ENCODE data around the gene PRPF40A. TPM values are rescaled to one million over a fixed set of nuclear protein-coding genes. Genes with fewer than 3 reads are reported as not detected.

The PRPF40A gene
- polyA plus RNA-seq, 3 donors = 56.0 to 95.4 (median 66.6) TPM

DNA sequence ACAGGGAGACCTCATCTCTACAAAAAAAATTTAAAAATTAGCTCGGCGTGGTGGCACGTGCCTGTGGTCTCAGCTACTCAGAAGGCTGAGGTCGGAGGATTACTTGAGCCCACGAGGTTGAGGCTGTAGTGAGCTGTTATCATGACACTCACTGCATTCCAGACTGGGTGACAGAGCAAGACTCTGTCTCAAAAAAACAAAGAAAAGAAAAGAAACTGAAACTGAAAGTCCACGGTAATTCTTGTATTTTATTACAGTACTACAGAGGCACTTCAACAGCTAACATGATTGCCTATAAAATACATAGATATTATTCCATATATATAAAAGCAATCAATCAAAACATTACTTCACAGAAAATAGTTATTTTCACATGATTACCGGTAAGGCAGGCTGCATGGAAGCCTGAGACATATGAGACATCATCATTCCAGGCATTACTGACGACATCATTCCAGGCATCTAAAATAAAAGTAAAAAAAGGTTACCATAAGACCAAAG is 23.1 kb downstream of the PRPF40A start:
- H3K36me3 Mint-ChIP-seq = peaks cover 26 to 39% of the 10 kb centered on the region in 2 donors
- Histone ChIP-seq H3K4me1 (ENCODE audit: control insufficient read depth in 1 of 2, insufficient read depth in 2 of 2, low read length in 2 of 2) (peaks cover 0 to 8% of the 10 kb centered on the region in 2 donors), H3K4me3 (replicated peaks in 1 of 3; ENCODE audit: low read depth in 2 of 3, low read length in 3 of 3) (peak overlapping the region in 2 of 3 experiments; percentile 21 to 53), H4K20me1 (ENCODE audit: insufficient read depth, low read length) (peaks cover 65% of the 10 kb centered on the region), H3K79me2 (ENCODE audit: insufficient read depth, low read length) (peaks cover 71% of the 10 kb centered on the region), H3K4me2 (replicated peaks; ENCODE audit: extremely low read depth, low read length, poor library complexity, severe bottlenecking) (peak overlapping the region; percentile 43), H2AFZ (ENCODE audit: insufficient read depth, low read depth, low read length, poor library complexity, severe bottlenecking) (no peak overlapping the region), H3K36me3 (replicated peaks in 1 of 2; ENCODE audit: control insufficient read depth in 1 of 2, insufficient read depth in 2 of 2, low read length in 2 of 2) (peaks cover 28 to 48% of the 10 kb centered on the region in 2 donors), H3K9me3 (replicated peaks in 1 of 2; ENCODE audit: control insufficient read depth in 1 of 2, insufficient read depth in 1 of 2, low read length in 2 of 2) (no peaks in the 10 kb centered on the region), H3K27me3 (ENCODE audit: control insufficient read depth in 2 of 2, insufficient read depth in 2 of 2, low read length in 2 of 2) (no peaks in the 10 kb centered on the region), H3K9ac (ENCODE audit: insufficient read depth, low read length, poor library complexity, severe bottlenecking) (peak overlapping the region; percentile 39), H3K27ac (ENCODE audit: low read depth in 1 of 2, low read length in 2 of 2) (peak overlapping the region in 1 of 2 donors; percentile 75)
- intact Hi-C loops (cut with micrococcal nuclease) = no loop called here
- H3K4me3 Mint-ChIP-seq = peak overlapping the region; percentile 55 to 76
- peak in 1 of 3 donors; percentile 12 for DNase-seq
- H3K27me3 Mint-ChIP-seq (ENCODE audit: low read depth in 3 of 3) = no peaks in the 10 kb centered on the region
- no peaks in the 10 kb centered on the region for H3K9me3 Mint-ChIP-seq
- peaks cover 7% of the 10 kb centered on the region for H3K4me1 Mint-ChIP-seq
- TF ChIP-seq, protein P1, sequence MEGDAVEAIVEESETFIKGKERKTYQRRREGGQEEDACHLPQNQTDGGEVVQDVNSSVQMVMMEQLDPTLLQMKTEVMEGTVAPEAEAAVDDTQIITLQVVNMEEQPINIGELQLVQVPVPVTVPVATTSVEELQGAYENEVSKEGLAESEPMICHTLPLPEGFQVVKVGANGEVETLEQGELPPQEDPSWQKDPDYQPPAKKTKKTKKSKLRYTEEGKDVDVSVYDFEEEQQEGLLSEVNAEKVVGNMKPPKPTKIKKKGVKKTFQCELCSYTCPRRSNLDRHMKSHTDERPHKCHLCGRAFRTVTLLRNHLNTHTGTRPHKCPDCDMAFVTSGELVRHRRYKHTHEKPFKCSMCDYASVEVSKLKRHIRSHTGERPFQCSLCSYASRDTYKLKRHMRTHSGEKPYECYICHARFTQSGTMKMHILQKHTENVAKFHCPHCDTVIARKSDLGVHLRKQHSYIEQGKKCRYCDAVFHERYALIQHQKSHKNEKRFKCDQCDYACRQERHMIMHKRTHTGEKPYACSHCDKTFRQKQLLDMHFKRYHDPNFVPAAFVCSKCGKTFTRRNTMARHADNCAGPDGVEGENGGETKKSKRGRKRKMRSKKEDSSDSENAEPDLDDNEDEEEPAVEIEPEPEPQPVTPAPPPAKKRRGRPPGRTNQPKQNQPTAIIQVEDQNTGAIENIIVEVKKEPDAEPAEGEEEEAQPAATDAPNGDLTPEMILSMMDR (IDR thresholded peaks at IDR 0.05) = no peak
- WGBS (ENCODE audit: insufficient coverage) = 13% methylated on average over 4 of the region's 8 CpGs
- H3K27ac Mint-ChIP-seq = peak overlapping the region; percentile 60 to 93 (median 85)

DNA sequence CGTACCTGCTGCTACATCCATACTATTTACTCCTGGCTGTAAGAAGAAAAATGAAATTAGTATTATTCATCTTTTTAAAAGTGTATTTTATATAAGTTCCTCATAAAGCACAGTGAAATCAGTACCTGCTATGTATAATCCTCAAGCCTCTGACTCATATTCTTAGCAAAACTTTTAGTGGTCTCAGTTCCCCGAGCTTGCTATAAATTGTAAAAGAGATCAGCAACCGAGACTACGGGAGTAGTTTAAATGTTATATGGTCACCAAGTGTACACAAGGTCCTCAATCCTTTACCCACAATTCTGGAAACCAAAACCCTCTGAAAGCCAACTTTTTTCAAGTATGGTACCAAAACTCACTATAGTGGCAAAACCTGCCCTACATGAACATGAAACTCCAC is 24.2 kb downstream of the PRPF40A start:
- peaks cover 0 to 8% of the 10 kb centered on the region in 2 donors for H3K4me1 ChIP-seq (ENCODE audit: control insufficient read depth in 1 of 2, insufficient read depth in 2 of 2, low read length in 2 of 2)
- H3K9me3 ChIP-seq (replicated peaks in 1 of 2; ENCODE audit: control insufficient read depth in 1 of 2, insufficient read depth in 1 of 2, low read length in 2 of 2) = no peaks in the 10 kb centered on the region
- H3K36me3 ChIP-seq (replicated peaks in 1 of 2; ENCODE audit: control insufficient read depth in 1 of 2, insufficient read depth in 2 of 2, low read length in 2 of 2) = peaks cover 34 to 60% of the 10 kb centered on the region in 2 donors
- intact Hi-C loops (cut with micrococcal nuclease) = no loop called here
- peak overlapping the region in 1 of 2 donors; percentile 20 for H3K27ac ChIP-seq (ENCODE audit: low read depth in 1 of 2, low read length in 2 of 2)
- Mint-ChIP-seq H3K36me3 (peaks cover 36 to 46% of the 10 kb centered on the region in 2 donors), H3K27me3 (ENCODE audit: low read depth in 3 of 3) (no peaks in the 10 kb centered on the region), H3K4me1 (peaks cover 7% of the 10 kb centered on the region), H3K27ac (peak overlapping the region in 1 of 7 donors; percentile 11), H3K9me3 (no peaks in the 10 kb centered on the region), H3K4me3 (no peak overlapping the region)
- no peak overlapping the region for H3K4me3 ChIP-seq (replicated peaks in 1 of 3; ENCODE audit: low read depth in 2 of 3, low read length in 3 of 3)
- WGBS (ENCODE audit: insufficient coverage) = no CpG with 5 or more reads among the region's 4 CpGs
- TF ChIP-seq, protein P1 (IDR thresholded peaks at IDR 0.05) = no peak
- no peaks in the 10 kb centered on the region for H3K27me3 ChIP-seq (ENCODE audit: control insufficient read depth in 2 of 2, insufficient read depth in 2 of 2, low read length in 2 of 2)
- H3K9ac ChIP-seq (ENCODE audit: insufficient read depth, low read length, poor library complexity, severe bottlenecking) = no peak overlapping the region
- no peak overlapping the region for H3K4me2 ChIP-seq (replicated peaks; ENCODE audit: extremely low read depth, low read length, poor library complexity, severe bottlenecking)
- peaks cover 55% of the 10 kb centered on the region for H4K20me1 ChIP-seq (ENCODE audit: insufficient read depth, low read length)
- H3K79me2 ChIP-seq (ENCODE audit: insufficient read depth, low read length) = peaks cover 64% of the 10 kb centered on the region
- no peak overlapping the region for H2AFZ ChIP-seq (ENCODE audit: insufficient read depth, low read depth, low read length, poor library complexity, severe bottlenecking)
- no peak for DNase-seq
